Measurements from ENCODE around the gene GTSE1.

The GTSE1 gene

DNA sequence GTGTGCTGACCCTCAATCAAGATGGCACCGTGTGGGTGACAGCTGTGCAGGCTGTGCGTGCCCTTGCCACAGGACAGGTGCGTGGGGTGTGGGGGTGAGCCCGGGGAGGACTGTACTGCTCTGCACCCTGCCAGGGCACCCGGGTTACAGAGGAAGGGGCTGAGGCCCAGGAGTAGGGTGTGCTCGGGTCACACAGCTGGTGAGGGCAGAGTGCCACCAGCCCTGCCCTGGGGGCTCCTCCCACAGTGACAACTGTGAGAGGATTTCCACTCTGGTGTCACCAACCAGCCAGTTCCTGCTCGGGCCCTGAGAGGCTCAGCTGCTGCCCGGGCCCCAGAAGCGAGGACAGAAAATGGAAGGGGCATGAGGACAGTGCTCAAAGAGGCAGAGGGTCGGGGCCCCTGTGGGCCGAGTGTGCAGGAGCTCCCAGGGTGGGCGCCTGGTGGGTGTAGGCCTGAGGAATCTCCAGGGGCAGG lies 59.4 kb downstream of the GTSE1 start:
- H3F3A ChIP-seq (ENCODE audit: insufficient read depth), result peaks cover 10% of the 10 kb centered on the region; the same call in 1 of the 2 replicates
- TF ChIP-seq CTCF (IDR thresholded peaks at IDR 0.05; ENCODE audit: insufficient read depth, low read length, poor library complexity, severe bottlenecking), result no peak
- TF ChIP-seq EZH2phosphoT487 (conservative IDR thresholded peaks at IDR 0.05; ENCODE audit: low read length), result no peak
- H3K4me3 ChIP-seq (ENCODE audit: insufficient read depth, low read length, poor library complexity, severe bottlenecking), result no peak overlapping the region
- no peaks in the 10 kb centered on the region for H3K36me3 ChIP-seq (ENCODE audit: low read length)
- H3K9me3 ChIP-seq (ENCODE audit: insufficient read depth, low read length), result no peaks in the 10 kb centered on the region
- H3K9me2 ChIP-seq (replicated peaks; ENCODE audit: insufficient read depth, low read length), result no peaks in the 10 kb centered on the region
- H3K9ac ChIP-seq (ENCODE audit: low read length), result no peak overlapping the region
- no peak overlapping the region for H3K27ac ChIP-seq (ENCODE audit: low read depth, low read length)
- H3K4me2 ChIP-seq (ENCODE audit: low read depth, low read length, poor library complexity, severe bottlenecking), result no peak overlapping the region
- no peaks in the 10 kb centered on the region for H4K20me1 ChIP-seq (ENCODE audit: low read depth, low read length)
- H3K27me3 ChIP-seq (ENCODE audit: low read length), result no peaks in the 10 kb centered on the region
- H3K79me2 ChIP-seq (ENCODE audit: insufficient read depth, low read length), result no peaks in the 10 kb centered on the region
- no peak overlapping the region for H2AFZ ChIP-seq (ENCODE audit: low read depth, low read length, severe bottlenecking)

- Histone ChIP-seq H3K79me2 (ENCODE audit: insufficient read depth, low read length) (no peaks in the 10 kb centered on the region), H3F3A (ENCODE audit: insufficient read depth) (peaks cover 11% of the 10 kb centered on the region), H2AFZ (ENCODE audit: low read depth, low read length, severe bottlenecking) (no peak overlapping the region), H4K20me1 (ENCODE audit: low read depth, low read length) (no peaks in the 10 kb centered on the region), H3K36me3 (ENCODE audit: low read length) (no peaks in the 10 kb centered on the region), H3K9me2 (replicated peaks; ENCODE audit: insufficient read depth, low read length) (no peaks in the 10 kb centered on the region), H3K9me3 (ENCODE audit: insufficient read depth, low read length) (no peaks in the 10 kb centered on the region), H3K27ac (ENCODE audit: low read depth, low read length) (no peak overlapping the region), H3K4me2 (ENCODE audit: low read depth, low read length, poor library complexity, severe bottlenecking) (no peak overlapping the region), H3K9ac (ENCODE audit: low read length) (no peak overlapping the region), H3K4me3 (ENCODE audit: insufficient read depth, low read length, poor library complexity, severe bottlenecking) (no peak overlapping the region), H3K27me3 (ENCODE audit: low read length) (no peaks in the 10 kb centered on the region)
- TF ChIP-seq EZH2phosphoT487 (conservative IDR thresholded peaks at IDR 0.05; ENCODE audit: low read length), result no peak
Observed at GRCh38 chr22:46356496-46357480, 60.1 kb downstream of the GTSE1 start.

DNA sequence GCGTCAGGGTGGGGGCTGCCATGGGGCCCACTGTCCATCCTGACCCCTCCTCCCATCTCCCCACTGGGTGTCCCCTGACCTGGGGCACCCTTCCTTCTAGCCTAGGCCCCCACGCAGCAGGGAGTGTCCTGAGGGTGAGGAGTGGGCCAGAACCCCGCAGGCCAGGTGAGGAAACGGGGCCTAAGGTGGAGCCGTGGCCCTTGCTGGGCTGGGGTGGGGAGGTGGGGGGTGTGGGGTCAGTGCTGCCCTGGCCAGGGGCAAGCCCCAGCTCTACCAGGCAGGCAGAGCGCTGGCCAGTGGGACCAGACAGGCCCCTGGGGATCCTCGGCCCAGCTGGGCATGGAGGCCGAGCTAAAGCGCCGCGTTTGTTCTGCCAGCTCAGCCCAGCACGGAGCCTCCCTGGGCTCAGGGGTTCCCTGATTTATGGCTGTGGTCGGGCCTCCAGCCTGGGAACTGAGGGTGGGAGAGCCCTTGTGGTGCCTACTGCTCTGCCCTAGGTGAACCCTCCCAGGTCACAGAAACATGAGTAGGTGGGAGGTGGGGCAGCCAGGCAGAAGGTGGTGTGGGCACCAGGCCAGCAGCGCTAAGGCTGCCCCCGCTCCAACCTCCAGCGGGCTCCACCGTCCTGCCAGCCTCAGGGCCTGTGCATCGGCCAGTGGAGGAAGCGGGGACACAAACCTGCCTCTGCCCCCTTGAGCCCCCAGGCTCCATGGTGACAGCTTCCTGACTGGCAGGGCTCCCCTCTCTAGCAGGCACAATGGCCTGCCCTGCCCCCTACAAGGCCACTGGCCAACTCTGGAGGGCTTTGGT lies 61.2 kb downstream of the GTSE1 start:
- peaks cover 11% of the 10 kb centered on the region for H3F3A ChIP-seq (ENCODE audit: insufficient read depth)
- no peaks in the 10 kb centered on the region for H4K20me1 ChIP-seq (ENCODE audit: low read depth, low read length)
- H3K9me3 ChIP-seq (ENCODE audit: insufficient read depth, low read length), result no peaks in the 10 kb centered on the region
- H3K79me2 ChIP-seq (ENCODE audit: insufficient read depth, low read length), result no peaks in the 10 kb centered on the region
- no peaks in the 10 kb centered on the region for H3K9me2 ChIP-seq (replicated peaks; ENCODE audit: insufficient read depth, low read length)
- no peak overlapping the region for H3K27ac ChIP-seq (ENCODE audit: low read depth, low read length)
- no peak overlapping the region for H3K4me3 ChIP-seq (ENCODE audit: insufficient read depth, low read length, poor library complexity, severe bottlenecking)
- no peaks in the 10 kb centered on the region for H3K27me3 ChIP-seq (ENCODE audit: low read length)
- H3K9ac ChIP-seq (ENCODE audit: low read length), result no peak overlapping the region
- H3K4me2 ChIP-seq (ENCODE audit: low read depth, low read length, poor library complexity, severe bottlenecking), result no peak overlapping the region
- TF ChIP-seq CTCF (IDR thresholded peaks at IDR 0.05; ENCODE audit: insufficient read depth, low read length, poor library complexity, severe bottlenecking), result no peak
- no peak for TF ChIP-seq EZH2phosphoT487 (conservative IDR thresholded peaks at IDR 0.05; ENCODE audit: low read length)
- no peaks in the 10 kb centered on the region for H3K36me3 ChIP-seq (ENCODE audit: low read length)
- no peak overlapping the region for H2AFZ ChIP-seq (ENCODE audit: low read depth, low read length, severe bottlenecking)

Measured in SU-DHL-6 (cell line).